ENCODE measurements around the gene LAMP1.
A peak's percentile ranks its signal among the peaks of the same experiment; 100 is the strongest.
"Not testable (repeated sequence)": the region's sequence is repeated elsewhere in the genome, so short reads cannot be mapped to it uniquely, and the experiment has no call there.

The LAMP1 gene, protein sequence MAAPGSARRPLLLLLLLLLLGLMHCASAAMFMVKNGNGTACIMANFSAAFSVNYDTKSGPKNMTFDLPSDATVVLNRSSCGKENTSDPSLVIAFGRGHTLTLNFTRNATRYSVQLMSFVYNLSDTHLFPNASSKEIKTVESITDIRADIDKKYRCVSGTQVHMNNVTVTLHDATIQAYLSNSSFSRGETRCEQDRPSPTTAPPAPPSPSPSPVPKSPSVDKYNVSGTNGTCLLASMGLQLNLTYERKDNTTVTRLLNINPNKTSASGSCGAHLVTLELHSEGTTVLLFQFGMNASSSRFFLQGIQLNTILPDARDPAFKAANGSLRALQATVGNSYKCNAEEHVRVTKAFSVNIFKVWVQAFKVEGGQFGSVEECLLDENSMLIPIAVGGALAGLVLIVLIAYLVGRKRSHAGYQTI

DNA sequence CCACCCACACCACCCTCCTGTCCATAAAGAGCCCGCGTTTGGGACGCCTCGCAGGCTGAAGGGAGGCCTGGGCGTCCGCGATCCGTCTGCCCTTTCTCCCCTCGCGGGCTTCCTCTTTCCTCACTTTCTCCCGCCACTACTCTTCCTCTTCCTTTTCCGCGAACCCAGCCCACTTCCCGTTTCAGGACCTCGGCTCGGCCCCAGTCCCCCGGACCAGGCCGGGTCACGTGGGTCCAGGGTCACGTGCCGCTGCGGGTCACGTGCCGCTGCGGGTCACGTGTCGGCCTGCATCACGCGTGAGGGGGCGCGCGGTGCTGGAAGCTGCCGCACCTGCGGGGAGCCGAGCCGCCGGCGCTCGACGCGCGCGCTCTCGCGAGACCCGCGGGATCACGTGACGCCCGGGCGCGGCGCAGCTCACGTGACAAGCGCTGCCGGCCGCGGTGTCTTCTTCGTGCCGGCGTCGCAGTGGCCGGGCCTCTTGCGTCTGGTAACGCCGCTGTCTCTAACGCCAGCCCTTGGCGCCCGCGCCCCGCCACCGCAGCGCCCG lies at the start of gene LAMP1:
LAMP1 (plus strand) TSS at position 417 of the 547 bp plus-strand sequence. CDS start 196 bp downstream, outside the sequence.
- DNase-seq = peak; percentile 100

DNA sequence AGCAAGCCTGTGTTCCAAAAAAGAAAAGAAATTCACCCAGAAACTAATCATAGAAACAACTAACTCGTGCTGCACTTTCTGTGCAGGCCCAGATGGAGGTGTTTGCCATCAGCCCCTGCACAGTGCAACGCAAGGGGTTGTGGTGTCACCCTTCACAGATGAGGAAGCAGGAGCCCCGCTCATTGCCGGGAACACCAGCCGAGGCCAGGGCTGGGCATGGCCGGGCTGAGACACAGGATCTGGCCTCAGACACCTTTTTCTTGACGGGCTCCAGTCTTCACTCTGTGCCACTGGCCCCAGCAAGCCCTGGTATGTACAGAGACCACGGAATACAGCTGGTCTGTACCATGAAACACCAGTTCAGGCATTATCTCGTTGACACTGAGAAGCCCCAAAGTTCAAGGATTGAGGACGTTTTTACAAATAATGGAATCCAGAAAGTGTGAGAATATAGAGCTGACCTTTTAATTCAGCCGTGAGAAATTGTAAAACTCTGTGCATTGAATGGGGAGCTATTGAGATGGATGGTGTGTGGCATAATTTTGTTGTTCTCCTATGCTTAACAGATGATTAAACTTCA lies 44.4 kb upstream of the LAMP1 start:
- DNase-seq = no peak

DNA sequence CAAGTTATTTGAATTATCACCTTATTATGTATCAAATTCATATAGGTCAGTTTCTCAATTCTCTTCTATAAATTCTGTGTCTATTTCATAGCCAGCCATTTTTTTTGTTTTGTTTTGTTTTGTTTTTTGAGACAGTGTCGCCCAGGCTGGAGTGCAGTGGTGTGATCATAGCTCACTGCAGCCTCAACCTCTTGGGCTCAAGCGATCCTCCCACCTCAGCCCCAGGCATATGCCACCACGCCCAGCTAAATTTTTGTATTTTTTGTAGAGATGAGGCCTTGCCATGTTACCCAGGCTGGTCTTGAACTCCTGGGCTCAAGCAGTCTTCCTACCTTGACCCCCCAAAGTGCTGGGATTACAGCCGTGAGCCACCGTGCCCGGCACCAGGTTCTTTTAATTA lies 39.1 kb upstream of the LAMP1 start:
- DNase-seq = not testable (repeated sequence)

DNA sequence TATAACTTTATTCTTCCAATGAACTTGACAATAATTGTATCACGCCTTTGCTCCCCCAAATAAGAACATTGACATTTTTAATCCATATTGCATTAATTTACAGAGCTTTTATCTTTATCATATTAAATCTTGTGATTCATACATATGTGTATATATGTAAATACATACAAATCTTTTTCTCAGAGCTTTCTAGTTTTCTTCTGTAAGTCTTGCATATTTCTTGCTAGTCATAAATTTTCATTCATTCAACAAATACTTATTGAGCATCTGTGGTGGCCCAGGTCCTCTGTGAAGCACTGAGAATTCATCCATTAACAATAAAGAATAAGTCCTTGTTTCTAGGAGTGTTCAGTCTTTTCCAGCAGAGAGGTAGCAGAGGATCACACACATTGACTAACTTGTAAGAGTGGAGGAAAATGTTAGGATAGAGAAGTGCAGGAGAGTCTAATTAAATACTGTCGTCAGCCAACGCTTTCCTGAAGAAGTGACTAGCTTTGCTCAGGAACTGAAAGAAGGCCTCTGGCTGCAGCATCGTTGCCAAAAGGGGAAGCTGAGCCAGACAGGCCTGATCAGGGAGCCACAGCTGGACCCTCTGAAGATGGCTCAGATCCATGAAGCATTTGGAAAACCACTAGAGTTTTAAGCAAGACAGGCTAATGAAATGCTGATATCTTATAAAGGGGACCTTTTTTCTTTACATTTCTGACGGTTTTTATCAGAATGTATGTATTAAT lies 38.6 kb upstream of the LAMP1 start:
- no peak for DNase-seq

DNA sequence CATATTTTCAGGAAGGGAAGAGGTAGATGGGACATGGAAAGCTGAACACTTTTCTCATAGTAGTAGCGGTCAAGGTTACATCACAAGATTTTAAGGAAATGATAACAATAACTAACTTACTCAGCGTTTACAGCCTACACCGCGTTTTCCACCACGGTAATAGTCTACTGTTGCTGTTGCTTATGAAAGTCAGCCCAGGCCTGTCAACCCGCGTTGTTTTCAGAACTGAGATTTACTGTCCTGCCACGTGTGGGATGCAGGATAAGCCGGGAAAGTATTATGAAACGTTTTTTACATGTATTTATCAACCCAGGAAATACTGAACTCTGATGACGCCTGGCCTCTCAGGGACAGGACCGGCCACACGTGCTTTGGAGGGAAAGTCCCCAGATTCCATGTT lies 36.0 kb upstream of the LAMP1 start:
- no peak for DNase-seq

DNA sequence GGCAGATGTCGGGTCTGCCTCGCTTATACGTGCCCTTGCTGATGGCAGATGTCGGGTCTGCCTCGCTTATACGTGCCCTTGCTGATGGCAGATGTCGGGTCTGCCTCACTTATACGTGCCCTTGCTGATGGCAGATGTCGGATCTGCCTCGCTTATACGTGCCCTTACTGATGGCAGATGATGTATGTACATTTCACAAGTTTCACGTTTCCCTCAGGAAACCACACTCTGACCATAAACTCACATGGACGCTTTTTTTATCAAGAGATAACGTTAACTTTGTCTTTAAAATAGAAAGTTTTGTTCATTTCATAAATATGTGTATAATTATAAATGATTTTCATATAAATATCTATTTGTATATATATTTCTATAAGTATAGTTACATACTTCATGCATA lies 34.0 kb upstream of the LAMP1 start:
- DNase-seq = not testable (repeated sequence)

DNA sequence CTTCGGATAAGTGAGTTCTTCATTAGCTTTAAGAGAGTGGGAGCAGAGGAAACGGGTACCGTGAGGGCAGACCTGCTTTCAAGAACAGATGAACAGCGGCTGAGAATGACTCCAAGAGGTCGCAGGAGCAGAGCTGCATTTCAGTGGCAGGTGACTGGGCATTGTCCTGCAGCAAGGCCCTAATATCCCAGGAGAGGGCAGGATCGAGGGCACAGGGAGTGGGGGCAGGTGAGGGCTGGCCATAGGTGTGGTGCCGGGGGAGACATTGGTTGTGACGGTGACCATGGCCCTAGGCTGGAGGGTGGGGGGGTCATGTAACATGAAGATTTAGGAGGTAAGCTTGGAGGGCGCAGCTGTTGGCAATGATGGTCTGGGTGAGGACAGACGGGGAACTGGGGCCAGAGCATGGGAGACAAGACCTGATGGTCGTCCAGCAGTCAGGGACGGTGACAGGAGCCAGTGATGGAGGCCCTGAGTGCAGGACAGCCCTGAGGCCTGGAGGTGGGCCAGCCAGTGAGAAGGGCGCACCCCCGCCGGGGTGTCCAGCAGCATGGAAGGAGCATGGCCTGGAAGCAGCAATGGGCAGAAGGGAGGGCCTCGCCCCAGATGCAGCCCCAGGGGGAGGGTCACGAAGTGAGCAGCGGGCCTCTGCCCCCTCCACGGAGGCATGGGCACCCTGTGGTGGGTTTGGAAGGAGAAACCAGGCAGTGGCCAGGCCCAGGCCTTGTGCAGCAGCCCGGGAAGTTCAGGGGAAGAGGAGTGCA lies 29.2 kb upstream of the LAMP1 start:
- DNase-seq = no peak

DNA sequence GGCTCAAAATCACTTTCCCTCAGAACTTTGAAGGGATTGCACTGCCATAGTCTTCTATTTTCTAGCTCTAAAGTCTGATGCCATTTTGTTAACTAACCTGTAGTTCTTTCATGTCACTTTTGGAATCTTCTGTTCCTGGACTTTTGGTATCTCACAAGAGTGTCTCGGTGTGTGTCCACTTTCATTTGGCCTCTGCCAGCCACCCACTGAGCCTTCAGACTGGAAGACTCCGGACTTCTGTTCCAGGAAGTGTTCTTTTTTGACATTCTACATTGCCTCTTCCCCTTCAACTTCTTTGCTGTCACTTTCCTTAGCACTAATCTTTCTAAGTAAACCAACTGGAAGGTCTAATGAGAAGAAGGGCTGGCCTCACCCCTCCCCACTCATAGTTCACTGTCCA lies 25.0 kb upstream of the LAMP1 start:
- no peak for DNase-seq

DNA sequence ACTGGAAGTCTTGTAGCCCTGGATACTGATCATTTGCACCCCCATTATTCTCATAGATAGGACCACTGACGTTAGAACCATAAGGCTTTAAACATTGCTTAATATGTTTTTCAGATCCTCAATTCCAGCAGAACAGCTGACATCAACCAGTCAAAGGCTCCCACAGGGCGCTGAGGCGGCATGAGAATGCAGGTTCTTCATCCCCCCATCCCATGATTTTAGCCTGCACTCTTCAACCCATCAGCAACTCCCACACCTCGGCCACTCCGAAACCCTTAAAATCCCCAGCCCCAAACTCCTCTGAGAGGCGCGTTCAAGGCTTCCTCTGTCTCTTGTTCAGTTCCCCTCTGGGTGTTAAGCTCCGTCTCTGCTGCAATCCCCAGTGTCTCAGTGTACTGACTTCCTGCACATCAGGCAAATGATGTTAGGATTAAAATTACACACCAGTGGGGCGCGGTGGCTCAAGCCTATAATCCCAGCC lies 24.3 kb upstream of the LAMP1 start:
- no peak for DNase-seq

DNA sequence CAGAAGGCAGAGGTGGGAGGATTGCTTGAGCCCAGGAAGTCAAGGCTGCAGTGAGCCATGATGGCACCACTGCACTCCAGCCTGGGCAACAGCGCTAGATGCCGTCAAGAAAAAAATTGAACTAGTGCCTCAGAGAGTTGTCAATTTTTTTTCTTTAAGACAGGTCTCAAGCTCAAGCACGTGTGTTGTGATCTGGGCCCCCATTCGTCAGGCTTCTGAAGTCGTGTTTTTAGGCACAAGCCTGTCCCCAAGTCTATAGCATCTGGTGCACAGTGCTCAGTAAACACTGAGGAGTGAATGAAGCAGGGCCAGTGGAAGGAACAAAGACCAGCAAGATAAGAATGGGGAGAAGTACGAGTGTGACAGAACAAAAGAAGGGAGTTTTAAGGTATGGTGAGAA lies 23.7 kb upstream of the LAMP1 start:
- no peak for DNase-seq

DNA sequence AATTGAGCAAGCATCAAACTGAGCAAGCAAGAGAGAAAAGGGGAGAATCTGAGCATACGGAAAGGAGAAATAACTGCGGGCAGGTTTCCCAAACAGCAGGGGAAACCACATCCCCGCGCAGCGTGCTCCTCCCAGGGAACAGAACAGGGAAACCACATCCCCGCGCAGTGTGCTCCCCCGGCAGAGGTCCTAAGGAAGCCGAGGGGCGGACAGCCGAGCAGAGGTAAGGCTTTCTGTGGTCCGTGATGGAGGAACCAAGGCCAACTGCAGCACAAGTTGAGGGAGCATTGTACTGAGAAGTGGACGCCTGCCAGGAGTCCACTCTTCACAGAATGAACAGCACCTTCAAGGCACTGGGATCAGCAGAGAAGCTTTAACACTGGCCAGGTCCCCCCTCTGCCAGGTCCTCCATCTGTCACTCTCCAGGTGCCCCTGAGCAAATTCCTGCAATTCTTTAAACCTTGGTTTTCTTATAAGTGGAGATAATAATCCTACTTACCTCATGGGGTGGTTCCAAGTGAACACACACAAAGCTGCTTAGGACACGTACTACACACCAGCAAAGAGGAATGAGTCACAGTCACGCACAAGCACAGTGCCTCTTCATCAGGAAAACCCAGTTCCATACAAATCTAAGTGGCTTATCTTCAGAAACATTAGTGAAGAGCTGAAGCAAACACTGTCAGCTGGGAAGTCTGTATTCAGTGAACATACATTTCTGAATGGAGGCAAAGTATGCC lies 23.0 kb upstream of the LAMP1 start:
- DNase-seq = no peak

DNA sequence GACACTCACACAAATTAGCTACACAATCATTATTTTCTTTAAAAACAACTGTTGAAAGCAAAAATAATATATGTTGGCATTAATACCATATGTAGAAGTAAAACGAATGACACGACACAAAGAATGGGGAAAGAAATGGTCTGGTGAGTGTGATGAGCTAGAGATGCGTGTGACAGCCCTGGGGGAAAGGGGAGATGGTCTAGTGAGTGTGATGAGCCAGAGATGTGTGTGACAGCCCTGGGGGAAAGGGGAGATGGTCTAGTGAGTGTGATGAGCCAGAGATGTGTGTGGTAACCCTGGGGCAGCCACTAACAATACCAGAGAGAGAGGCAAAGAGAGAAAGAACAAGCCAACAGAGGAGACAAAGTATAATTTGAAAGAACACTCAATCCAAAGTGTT lies 22.3 kb upstream of the LAMP1 start:
- no peak for DNase-seq

DNA sequence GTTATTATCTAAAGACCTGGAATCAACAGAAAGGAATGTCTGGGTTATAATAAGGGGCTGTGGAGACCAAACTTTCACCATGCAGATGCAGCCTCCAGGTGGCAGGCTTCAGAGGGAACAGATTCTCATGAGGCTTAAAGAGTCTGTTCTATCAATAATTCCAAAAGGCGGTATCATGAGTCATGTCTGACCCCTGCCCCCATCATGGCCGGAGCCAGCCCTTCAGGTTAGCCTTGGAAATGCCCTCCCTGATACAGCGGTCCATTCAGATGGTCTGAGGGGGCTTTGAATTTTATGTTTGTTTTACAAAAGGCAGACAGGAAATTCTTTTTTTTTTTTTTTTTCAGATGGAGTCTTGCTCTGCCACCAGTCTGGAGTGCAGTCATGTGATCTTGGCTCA lies 21.7 kb upstream of the LAMP1 start:
- DNase-seq = peak; percentile 51

DNA sequence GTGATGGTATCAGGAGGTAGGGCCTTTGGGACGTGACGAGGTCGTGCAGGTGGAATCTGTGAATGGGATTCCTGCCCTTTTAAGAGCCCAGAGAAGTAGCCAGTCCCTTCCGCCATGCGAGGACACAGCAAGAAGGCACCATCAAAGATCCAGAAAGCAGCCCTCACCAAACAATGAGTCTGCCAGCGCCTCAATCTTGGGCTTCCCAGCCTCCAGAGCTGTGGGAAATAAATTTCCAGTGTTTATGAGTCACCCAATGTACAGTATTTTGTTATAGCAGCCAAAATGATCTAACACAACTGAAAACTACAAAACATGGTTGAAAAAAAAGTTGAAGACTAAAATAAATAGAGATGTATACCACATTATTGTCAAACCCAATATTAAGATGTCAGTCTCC lies 16.9 kb upstream of the LAMP1 start:
- DNase-seq = no peak

DNA sequence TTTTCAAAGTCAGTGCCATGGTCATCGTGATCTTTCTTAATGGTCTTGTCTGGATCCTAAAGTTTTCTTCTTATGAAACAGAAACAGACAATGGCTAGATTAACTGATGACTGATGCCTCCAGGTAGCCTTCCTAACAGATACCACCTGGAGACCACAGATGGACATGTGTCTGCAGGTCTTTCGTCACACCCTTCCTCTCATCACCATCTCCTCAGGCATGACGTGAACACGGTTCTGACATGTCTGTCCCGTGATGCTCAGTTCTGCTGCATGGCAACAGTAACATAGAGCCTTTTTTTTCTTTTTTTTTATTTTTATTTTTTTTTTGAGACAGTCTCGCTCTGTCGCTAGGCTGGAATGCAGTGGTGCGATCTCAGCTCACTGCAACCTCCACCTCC lies 13.1 kb upstream of the LAMP1 start:
- no peak for DNase-seq

DNA sequence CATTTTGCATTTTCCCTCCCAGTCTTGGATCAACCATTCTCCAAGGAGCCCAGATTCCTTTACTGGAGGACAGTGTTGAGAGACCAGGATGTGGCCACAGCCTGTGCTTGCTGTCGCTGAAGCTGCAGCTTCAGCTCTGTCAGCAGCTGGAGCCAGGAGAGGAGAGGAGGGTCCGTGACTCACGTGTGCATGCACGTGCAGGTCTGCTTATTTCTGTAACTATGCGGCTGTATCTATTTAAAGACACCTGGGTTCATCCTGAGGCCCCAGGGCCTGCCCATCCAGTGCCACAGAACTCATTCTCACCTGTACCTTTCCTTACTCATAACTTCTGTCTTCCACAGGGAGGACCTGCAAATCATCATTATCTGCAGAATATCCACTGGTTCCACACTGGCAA lies 8.2 kb upstream of the LAMP1 start:
- no peak for DNase-seq

DNA sequence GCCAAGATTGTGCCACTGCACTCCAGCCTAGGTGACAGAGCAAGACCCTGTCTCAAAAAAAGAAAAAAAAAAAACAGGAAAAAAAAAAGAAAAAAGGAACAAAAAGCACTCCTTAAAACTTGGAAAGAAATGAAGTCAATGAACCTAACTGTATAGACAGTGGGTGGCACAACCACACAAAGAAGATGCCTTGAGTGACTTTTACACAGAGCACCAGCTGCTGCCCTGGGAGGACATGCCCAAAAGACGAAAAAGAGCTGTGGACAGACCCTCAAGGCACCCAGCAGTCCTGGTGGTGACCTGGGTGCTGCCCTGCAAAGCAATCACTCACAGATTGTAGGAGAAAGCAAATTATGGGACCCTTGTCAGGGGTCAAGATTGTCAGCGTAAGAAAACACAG lies 5.9 kb upstream of the LAMP1 start:
- no peak for DNase-seq

DNA sequence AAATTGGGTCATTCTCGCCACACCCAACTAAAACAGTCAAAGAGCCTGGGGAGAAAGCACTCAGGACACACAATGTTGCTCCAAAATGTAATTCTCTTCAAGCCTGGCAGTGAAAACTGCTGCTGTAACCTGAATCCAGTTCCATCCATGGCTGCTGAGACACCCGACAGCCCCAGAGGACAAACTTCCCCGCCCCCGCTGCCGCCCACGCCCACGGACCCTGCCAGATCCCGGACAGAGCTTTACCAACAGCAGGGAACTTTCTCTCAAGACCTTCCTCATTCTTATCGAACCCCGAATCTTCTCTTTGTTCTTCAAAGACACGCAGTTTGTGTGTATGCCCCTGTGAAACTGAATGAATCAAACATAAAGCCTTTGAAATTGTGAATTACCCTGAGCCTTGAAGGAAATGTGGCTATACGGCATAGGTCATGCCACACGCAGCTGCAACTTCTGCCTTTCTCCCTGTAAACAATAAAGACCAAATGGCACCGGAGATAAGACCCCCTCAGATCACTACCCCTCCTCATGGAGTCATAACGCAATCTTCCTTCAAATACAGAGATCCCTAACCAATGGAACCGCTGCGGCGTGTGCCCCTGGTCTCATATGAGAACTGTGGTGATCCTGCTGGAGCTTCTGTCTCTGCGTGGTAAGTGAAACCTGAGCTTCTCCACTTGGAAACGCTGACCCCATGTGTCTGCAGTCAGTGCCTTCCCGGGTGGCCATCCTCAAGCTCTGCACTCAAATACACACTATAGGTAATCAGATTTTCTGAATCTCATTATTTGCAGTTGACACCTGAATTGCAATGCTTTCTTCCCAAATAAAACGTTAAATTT lies 4.8 kb upstream of the LAMP1 start:
- peak; percentile 22 for DNase-seq

DNA sequence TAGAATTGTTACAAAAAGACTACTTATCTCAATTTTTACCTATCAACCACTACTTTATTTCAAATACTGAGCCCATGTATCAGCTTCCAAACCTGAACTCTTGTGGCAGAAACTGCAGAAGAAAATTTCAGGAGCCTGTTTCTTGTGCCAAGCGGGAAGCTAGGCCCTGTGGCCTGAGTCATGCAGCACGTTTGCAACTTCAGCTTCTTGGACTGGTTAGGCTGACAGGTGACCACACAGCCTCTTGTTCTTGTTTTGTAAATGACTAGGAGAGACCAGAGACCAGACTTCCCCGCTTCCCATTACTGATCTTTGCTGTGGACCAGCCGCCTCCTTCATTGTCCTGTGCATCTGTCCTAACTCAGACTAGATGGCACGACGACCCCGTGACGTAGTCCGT lies 3.4 kb upstream of the LAMP1 start:
- DNase-seq = no peak

DNA sequence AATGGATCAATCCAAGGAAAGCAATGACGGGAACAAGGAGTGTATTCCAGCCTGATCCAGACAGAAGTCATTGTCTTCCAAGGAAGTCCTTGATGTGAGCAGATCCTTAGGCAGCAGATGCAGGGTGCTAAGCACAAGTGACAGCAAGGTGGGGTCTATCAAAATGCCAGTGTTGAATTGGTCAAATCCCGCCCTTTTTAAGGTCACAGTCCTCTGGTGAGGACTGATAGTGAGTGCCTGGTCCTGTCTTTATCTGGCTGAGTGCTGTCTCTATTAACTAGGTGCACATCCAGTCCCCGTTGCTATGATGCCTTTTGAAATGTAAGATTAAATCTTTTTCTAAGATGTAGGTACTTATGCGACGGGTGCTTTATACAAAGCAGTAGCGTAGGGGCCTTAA lies 1.3 kb upstream of the LAMP1 start:
- DNase-seq = no peak

DNA sequence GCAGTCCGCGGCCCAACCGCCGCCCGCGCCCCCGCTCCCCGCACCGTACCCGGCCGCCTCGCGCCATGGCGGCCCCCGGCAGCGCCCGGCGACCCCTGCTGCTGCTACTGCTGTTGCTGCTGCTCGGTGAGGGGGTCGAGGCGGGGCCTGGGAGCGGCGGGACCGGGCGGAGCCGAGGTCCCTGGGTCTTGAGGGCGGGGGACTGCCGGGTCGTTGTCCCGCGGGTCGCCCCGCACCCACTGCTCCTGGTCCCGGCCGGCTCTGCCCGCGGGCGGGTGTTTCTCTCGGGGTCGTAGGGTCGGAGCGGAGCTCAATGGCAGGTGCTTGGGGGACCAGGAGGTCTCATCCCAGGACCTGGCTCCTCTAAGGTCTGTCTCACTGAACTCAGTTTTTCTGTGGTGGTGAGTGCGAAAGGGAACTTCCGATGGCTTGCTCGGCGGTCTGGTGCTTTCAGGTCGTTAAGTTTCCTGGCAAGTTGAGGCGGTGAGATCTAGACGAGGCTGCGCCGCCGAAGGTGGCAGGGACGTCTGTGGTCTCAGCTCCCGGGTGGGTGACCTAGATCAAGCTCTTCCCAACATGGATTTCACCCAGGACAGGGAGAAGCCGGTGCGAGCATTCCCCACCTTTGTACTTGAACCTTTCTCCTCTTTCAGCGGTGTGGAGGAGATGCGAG lies 467 bp downstream of the LAMP1 start:
- no peak for DNase-seq
